H1 (cell line): Measurements from ENCODE around the gene FASTKD1. TPM values are rescaled to one million over a fixed set of nuclear protein-coding genes. Genes with fewer than 3 reads are reported as not detected.

Source experiments
- CTCF ChIA-PET: fragments of 300-600 bp; sonication (Branson Sonifier 250); formaldehyde crosslinking; loops from one replicate; lab custom pipeline; 2021; ENCODE audit not compliant: partially characterized antibody; lab: Charles Lee
- POLR2A ChIA-PET: fragments of 300-600 bp; sonication (Branson Sonifier 250); formaldehyde crosslinking; loops from one replicate; lab custom pipeline; 2021; ENCODE audit warnings: inconsistent platforms; ENCODE audit not compliant: partially characterized antibody; lab: Charles Lee
- DNase-seq, 2 experiments: peaks; one replicate each; pipeline versions ENCODE4 v3.0.0 to v3.0.0-alpha.2; 2010 to 2022; ENCODE audit warnings: low spot score in 2 of 2, low read depth in 1 of 2, mixed read lengths in 1 of 2
- FAIRE-seq: peaks from 2 replicates; lab custom pipeline; 2011; peaks lifted over from hg19 to GRCh38; lab: Jason Lieb, UNC
- H2AFZ ChIP-seq: 2 replicates; pipeline ENCODE4 v1.8.1; 2012; ENCODE audit warnings: low read length, inconsistent platforms
- H2AK5ac ChIP-seq: 2 replicates; pipeline ENCODE4 v1.6.1; 2013; ENCODE audit warnings: low read depth, low read length
- H2BK120ac ChIP-seq: replicated peaks from 2 replicates; pipeline ENCODE3; 2013; ENCODE audit warnings: low read depth, low read length, inconsistent platforms
- H2BK12ac ChIP-seq: 2 replicates; pipeline ENCODE4 v1.6.1; 2013; ENCODE audit warnings: low read depth, low read length
- H2BK15ac ChIP-seq: 2 replicates; pipeline ENCODE4 v1.6.1; 2013; ENCODE audit warnings: low read length
- H2BK20ac ChIP-seq: 2 replicates; pipeline ENCODE4 v1.6.1; 2013; ENCODE audit warnings: low read length
- H2BK5ac ChIP-seq: 2 replicates; pipeline ENCODE4 v1.6.1; 2013; ENCODE audit warnings: low read depth, low read length
- H3K14ac ChIP-seq: 2 replicates; pipeline ENCODE4 v1.6.1; 2013; ENCODE audit warnings: inconsistent platforms; ENCODE audit not compliant: insufficient read length
- H3K18ac ChIP-seq: 2 replicates; pipeline ENCODE4 v1.6.1; 2013; ENCODE audit warnings: low read length; ENCODE audit errors: extremely low read depth
- H3K23ac ChIP-seq: 2 replicates; pipeline ENCODE4 v1.6.1; 2013; ENCODE audit warnings: inconsistent platforms; ENCODE audit not compliant: insufficient read length
- H3K23me2 ChIP-seq: 2 replicates; pipeline ENCODE4 v1.6.1; 2013; ENCODE audit warnings: low read depth, low read length
- H3K27ac ChIP-seq: 2 replicates; pipeline ENCODE4 v1.6.1; 2011; ENCODE audit warnings: low read depth, low read length, inconsistent platforms
- H3K27me3 ChIP-seq, 4 experiments: replicated peaks in 1 of 4; 1 replicate in 1 of 4; 2 replicates in 3 of 4; pipeline versions ENCODE4 v1.6.1 to v1.8.1; 2011 to 2013; ENCODE audit warnings: low read length in 3 of 4, mild to moderate bottlenecking in 3 of 4, inconsistent platforms in 2 of 4, mixed read lengths in 2 of 4, moderate library complexity in 1 of 4; ENCODE audit not compliant: control insufficient read depth in 3 of 4, insufficient read depth in 3 of 4; ENCODE audit errors: extremely low read depth in 1 of 4
- H3K36me3 ChIP-seq, 4 experiments: 2 replicates each; pipeline versions ENCODE4 v1.6.1 to v1.8.1; 2011 to 2013; ENCODE audit warnings: mild to moderate bottlenecking in 4 of 4, low read length in 3 of 4, moderate library complexity in 2 of 4, control low read depth in 1 of 4, inconsistent platforms in 1 of 4; ENCODE audit not compliant: insufficient read depth in 4 of 4, control insufficient read depth in 2 of 4
- H3K4ac ChIP-seq: replicated peaks from 2 replicates; pipeline ENCODE3; 2013; ENCODE audit warnings: low read length, low read depth, mixed read lengths, inconsistent platforms; ENCODE audit not compliant: insufficient read length
- H3K4me1 ChIP-seq, 4 experiments: replicated peaks in 1 of 4; 1 replicate in 1 of 4; 2 replicates in 3 of 4; pipeline versions ENCODE4 v1.6.1 to v1.8.1; 2011 to 2013; ENCODE audit warnings: low read length in 3 of 4, inconsistent platforms in 2 of 4, mixed read lengths in 1 of 4; ENCODE audit not compliant: insufficient read depth in 4 of 4, control insufficient read depth in 3 of 4
- H3K4me2 ChIP-seq, 2 experiments: 2 replicates each; pipeline versions ENCODE4 v1.6.1 to v1.8.1; 2011 to 2013; ENCODE audit warnings: low read depth in 2 of 2, low read length in 2 of 2, control low read depth in 1 of 2, inconsistent platforms in 1 of 2, mild to moderate bottlenecking in 1 of 2; ENCODE audit not compliant: insufficient read depth in 1 of 2
- H3K4me3 ChIP-seq, 4 experiments: fragments of 200-600, 300-600 bp in 1 of 4; sonication (generic), shearing (Covaris generic), sonication (Bioruptor Twin) in 1 of 4; 2 replicates each; pipeline versions ENCODE4 v1.5.1 to v1.8.1; 2011 to 2016; ENCODE audit warnings: low read length in 4 of 4, low read depth in 3 of 4, control low read depth in 2 of 4, inconsistent platforms in 2 of 4, mild to moderate bottlenecking in 2 of 4, mixed read lengths in 1 of 4, moderate library complexity in 1 of 4; ENCODE audit not compliant: insufficient read depth in 2 of 4; ENCODE audit errors: extremely low read depth in 1 of 4
- H3K56ac ChIP-seq: replicated peaks from 2 replicates; pipeline ENCODE3; 2013; ENCODE audit warnings: low read depth, mild to moderate bottlenecking, mixed read lengths, low read length, inconsistent platforms; ENCODE audit not compliant: insufficient read length
- H3K79me1 ChIP-seq: 2 replicates; pipeline ENCODE4 v1.6.1; 2013; ENCODE audit warnings: low read depth, low read length, control low read depth
- H3K79me2 ChIP-seq, 2 experiments: 2 replicates each; pipeline versions ENCODE4 v1.6.1 to v1.8.1; 2012 to 2013; ENCODE audit warnings: low read length in 2 of 2, mild to moderate bottlenecking in 2 of 2, inconsistent platforms in 1 of 2; ENCODE audit not compliant: insufficient read depth in 2 of 2, control insufficient read depth in 1 of 2
- H3K9ac ChIP-seq, 4 experiments: replicated peaks in 1 of 4; 1 replicate in 1 of 4; 2 replicates in 3 of 4; pipeline versions ENCODE4 v1.6.1 to v1.8.1; 2011 to 2013; ENCODE audit warnings: low read depth in 3 of 4, low read length in 3 of 4, control low read depth in 2 of 4, mild to moderate bottlenecking in 2 of 4, moderate library complexity in 2 of 4, inconsistent platforms in 1 of 4; ENCODE audit errors: extremely low read depth in 1 of 4
- H3K9me3 ChIP-seq, 2 experiments: 2 replicates each; pipeline versions ENCODE4 v1.6.1 to v1.8.1; 2012 to 2013; ENCODE audit warnings: mild to moderate bottlenecking in 2 of 2, moderate library complexity in 2 of 2, control low read depth in 1 of 2, inconsistent platforms in 1 of 2, low read depth in 1 of 2, low read length in 1 of 2, mixed read lengths in 1 of 2; ENCODE audit not compliant: insufficient read depth in 2 of 2
- H4K20me1 ChIP-seq, 2 experiments: replicated peaks in 1 of 2; 2 replicates each; pipeline versions ENCODE3 to v1.8.1; 2011 to 2013; ENCODE audit warnings: inconsistent platforms in 2 of 2, low read length in 2 of 2, mild to moderate bottlenecking in 1 of 2; ENCODE audit not compliant: insufficient read depth in 2 of 2, control insufficient read depth in 1 of 2
- H4K5ac ChIP-seq: 2 replicates; pipeline ENCODE4 v1.6.1; 2013; ENCODE audit warnings: low read length, low read depth, mixed read lengths, inconsistent platforms; ENCODE audit not compliant: insufficient read length
- H4K8ac ChIP-seq: 2 replicates; pipeline ENCODE4 v1.8.0; 2013; ENCODE audit warnings: mild to moderate bottlenecking, moderate library complexity, low read length, inconsistent platforms; ENCODE audit not compliant: insufficient read depth; ENCODE audit errors: extremely low read depth
- H4K91ac ChIP-seq: replicated peaks from 2 replicates; pipeline ENCODE3; 2013; ENCODE audit warnings: low read length, mixed read lengths, inconsistent platforms; ENCODE audit not compliant: insufficient read length
- CREB1 ChIP-seq: IDR thresholded peaks from 2 replicates; pipeline ENCODE4 v1.6.1; 2012; ENCODE audit warnings: inconsistent platforms
- CTBP2 ChIP-seq: IDR thresholded peaks from 2 replicates; pipeline ENCODE4 v1.7.0; 2011; ENCODE audit warnings: borderline replicate concordance, mild to moderate bottlenecking, moderate library complexity, mixed read lengths, low read length; ENCODE audit not compliant: insufficient read depth, insufficient read length
- NANOG ChIP-seq: IDR thresholded peaks from 2 replicates; pipeline ENCODE4 v1.6.1; 2011; ENCODE audit warnings: low read length, low read depth, mild to moderate bottlenecking, inconsistent platforms; ENCODE audit not compliant: insufficient read depth, poor library complexity, severe bottlenecking
- PHF8 ChIP-seq: fragments of 200-600 bp; sonication (generic); conservative IDR thresholded peaks from 2 replicates; pipeline ENCODE4 v1.7.1; 2012; ENCODE audit warnings: low read depth, mild to moderate bottlenecking, inconsistent platforms, low read length, moderate library complexity
- RXRA ChIP-seq: IDR thresholded peaks from 2 replicates; pipeline ENCODE4 v1.6.1; 2011; ENCODE audit warnings: low read depth, mild to moderate bottlenecking, low read length, moderate library complexity; ENCODE audit not compliant: insufficient read depth
- SAP30 ChIP-seq: fragments of 300-600 bp; sonication (generic); IDR thresholded peaks from 2 replicates; pipeline ENCODE4 v1.7.1; 2012; ENCODE audit warnings: low read length, moderate library complexity, mild to moderate bottlenecking, inconsistent platforms; ENCODE audit not compliant: insufficient read depth, insufficient replicate concordance
- SIN3A ChIP-seq, 2 experiments: IDR thresholded peaks in 1 of 2; conservative IDR thresholded peaks in 1 of 2; 2 replicates each; pipeline ENCODE4 v1.6.1; 2011 to 2012; ENCODE audit warnings: low read length in 2 of 2, improper control_type of control experiment in 1 of 2, low read depth in 1 of 2, mild to moderate bottlenecking in 1 of 2
- SP1 ChIP-seq: IDR thresholded peaks from 2 replicates; pipeline ENCODE4 v1.6.1; 2011; ENCODE audit warnings: low read depth, low read length
- SP4 ChIP-seq: IDR thresholded peaks from 2 replicates; pipeline ENCODE4 v1.6.1; 2012; ENCODE audit warnings: low read length, inconsistent platforms
- TEAD4 ChIP-seq: IDR thresholded peaks from 2 replicates; pipeline ENCODE4 v1.6.1; 2012; ENCODE audit warnings: low read depth, low read length, inconsistent platforms, mixed read lengths
- WGBS, 2 experiments: shearing (Covaris generic) in 1 of 2; methylation state at CpG; one replicate each; pipeline versions ENCODE4 v1.1.6 to v1.1.7; 2013 to 2015; ENCODE audit warnings: low lambda C conversion rate in 2 of 2, mixed read lengths in 2 of 2, inconsistent platforms in 1 of 2, low coverage in 1 of 2, missing lambda C conversion rate in 1 of 2; ENCODE audit not compliant: insufficient replicate concordance in 2 of 2, insufficient coverage in 1 of 2, insufficient read length in 1 of 2; ENCODE audit errors: extremely low coverage in 1 of 2, missing lambda C conversion rate in 1 of 2; 5-methylcytosine and 5-hydroxymethylcytosine counted together
- polyA plus RNA-seq, 7 experiments: library from polyadenylated mRNA; depleted of rRNA in 3 of 7; stranded (reverse) in 5 of 7; unstranded in 2 of 7; fragments of >200 nt in 5 of 7; fragments of 200-250 nt in 2 of 7; gene quantifications; 1 replicate in 5 of 7; 2 replicates in 1 of 7; 4 replicates in 1 of 7; pipeline versions ENCODE4 v1.2.1 to v1.2.3, GENCODE V29; 2011 to 2013; ENCODE audit warnings: missing spikeins in 2 of 7, mixed read lengths in 2 of 7
- total RNA-seq: library from RNA; stranded (reverse); fragmentation: NEBNext Ultra II Directional; extraction: Animal tissue kit (Norgen Biotek cat#: 25700); gene quantifications from 2 replicates; pipeline ENCODE4 v1.2.1, GENCODE V29; 2021

FASTKD1 gene
- total and polyA plus RNA-seq, 2 of the 8 experiments (the other 6 are each of a cell fraction or from before 2014, with no cell fraction given), result 18.7 to 70.8 TPM

- FAIRE-seq, result no peak
- H3K18ac ChIP-seq, result no peak overlapping the region
- H3K79me1 ChIP-seq, result no peaks in the 10 kb centered on the region
- ChIA-PET POLR2A (no interaction called here), CTCF (no interaction called here)
- no peak for DNase-seq
- WGBS, 2 experiments, result 97% methylated on average over 3 of the region's 3 CpGs; no CpG with 5 or more reads in 1 of the 2 experiments
- no peaks in the 10 kb centered on the region for H3K9me3 ChIP-seq
- no peak overlapping the region for H2BK5ac ChIP-seq
- H2BK120ac ChIP-seq, result no peak overlapping the region
- H2BK12ac ChIP-seq, result no peak overlapping the region
- no peak overlapping the region for H2BK20ac ChIP-seq
- H2BK15ac ChIP-seq, result no peak overlapping the region
- H3K4me1 ChIP-seq, result no peaks in the 10 kb centered on the region
- no peak overlapping the region for H3K56ac ChIP-seq
- no peaks in the 10 kb centered on the region for H4K20me1 ChIP-seq
- no peaks in the 10 kb centered on the region for H3K27me3 ChIP-seq
- no peak overlapping the region for H3K4ac ChIP-seq
- no peaks in the 10 kb centered on the region for H3K23me2 ChIP-seq
- no peak overlapping the region for H3K4me2 ChIP-seq
- TF ChIP-seq CTBP2, result no peak
- no peak for TF ChIP-seq SIN3A (conservative IDR thresholded peaks at IDR 0.05 in 1 of 2, IDR thresholded peaks at IDR 0.05 in 1 of 2; ENCODE audit: low read depth in 1 of 2, low read length in 2 of 2)
- TF ChIP-seq SP4, result no peak
- no peak for TF ChIP-seq PHF8
- no peak for TF ChIP-seq NANOG
- TF ChIP-seq RXRA, result no peak
- TF ChIP-seq SAP30, result no peak
- no peak for TF ChIP-seq CREB1
- no peak for TF ChIP-seq SP1
- TF ChIP-seq TEAD4, result no peak
- TF ChIP-seq, all 59 proteins: peak for 0
- H3K9ac ChIP-seq, result no peak overlapping the region
- H2AK5ac ChIP-seq, result no peak overlapping the region
- no peak overlapping the region for H4K5ac ChIP-seq
- H4K91ac ChIP-seq, result no peak overlapping the region
- no peaks in the 10 kb centered on the region for H3K79me2 ChIP-seq
- no peak overlapping the region for H2AFZ ChIP-seq
- no peak overlapping the region for H3K4me3 ChIP-seq
- no peak overlapping the region for H3K14ac ChIP-seq
- no peak overlapping the region for H3K27ac ChIP-seq
- peaks cover 0 to 55% (median 15%) of the 10 kb centered on the region in 4 experiments; a peak in 6 of 8 replicates for H3K36me3 ChIP-seq
- no peak overlapping the region for H3K23ac ChIP-seq
- H4K8ac ChIP-seq, result no peak overlapping the region; the same call in 1 of the 2 replicates
Observed at GRCh38 chr2:169542433-169542832, 31.2 kb downstream of the FASTKD1 start.
